Motor neuron (in vitro differentiated cells): ENCODE data around the gene HPN. TPM values are rescaled to one million over a fixed set of nuclear protein-coding genes. Genes with fewer than 3 reads are reported as not detected.
A peak's percentile ranks its signal among the peaks of the same experiment; 100 is the strongest.

Experiments used
- ATAC-seq, 8 experiments: fragments of 200-7000 bp; cut with Tn5 transposase; replicated peaks in 6 of 8; 2 replicates each; pipeline ENCODE4 v1.8.0; 2021; ENCODE audit warnings: mild to moderate bottlenecking in 8 of 8, moderate library complexity in 8 of 8
- H3K27ac ChIP-seq, 2 donors: fragments of 250-450 bp; sonication (Bioruptor Pico); 2 replicates each; pipeline ENCODE4 v1.9.0; 2021; ENCODE audit warnings: antibody characterized with exemption in 2 of 2, mild to moderate bottlenecking in 2 of 2, moderate library complexity in 1 of 2
- H3K4me1 ChIP-seq, 2 donors: fragments of 250-450 bp; sonication (Bioruptor Pico); replicated peaks in 1 of 2; 2 replicates each; pipeline ENCODE4 v1.6.1; 2021; ENCODE audit warnings: antibody characterized with exemption in 2 of 2, mild to moderate bottlenecking in 2 of 2, moderate library complexity in 1 of 2
- H3K4me3 ChIP-seq, 5 donors: fragments of 250-450 bp; sonication (Bioruptor Pico); 2 replicates each; pipeline ENCODE4 v1.9.0; 2021; ENCODE audit warnings: antibody characterized with exemption in 5 of 5, mild to moderate bottlenecking in 5 of 5, moderate library complexity in 4 of 5
- WGBS, 10 experiments: fragments of 450-650 bp; shearing (Covaris generic); methylation state at CpG; one replicate each; pipeline ENCODE4 v1.0.0; 2022; 5-methylcytosine and 5-hydroxymethylcytosine counted together
- in situ Hi-C, 9 experiments: fragments of 400-800 bp; cut with MboI; loops; one replicate each; pipeline ENCODE4 v1.15.0; 2021; ENCODE audit warnings: low sequenced_read_pairs in 9 of 9, low pct_unique_long_range_greater_than_20kb in 2 of 9; ENCODE audit not compliant: unreplicated experiment in 9 of 9
- total RNA-seq, 8 experiments: library from RNA; unstranded; fragments of 300-600 nt; gene quantifications; 2 replicates each; pipeline versions ENCODE4 v1.2.3 to v1.2.4, GENCODE V29; 2022

HPN gene
- total RNA-seq, 8 experiments from 2014 or later: 0.09 to 0.95 (median 0.45) TPM; not detected in 1

DNA sequence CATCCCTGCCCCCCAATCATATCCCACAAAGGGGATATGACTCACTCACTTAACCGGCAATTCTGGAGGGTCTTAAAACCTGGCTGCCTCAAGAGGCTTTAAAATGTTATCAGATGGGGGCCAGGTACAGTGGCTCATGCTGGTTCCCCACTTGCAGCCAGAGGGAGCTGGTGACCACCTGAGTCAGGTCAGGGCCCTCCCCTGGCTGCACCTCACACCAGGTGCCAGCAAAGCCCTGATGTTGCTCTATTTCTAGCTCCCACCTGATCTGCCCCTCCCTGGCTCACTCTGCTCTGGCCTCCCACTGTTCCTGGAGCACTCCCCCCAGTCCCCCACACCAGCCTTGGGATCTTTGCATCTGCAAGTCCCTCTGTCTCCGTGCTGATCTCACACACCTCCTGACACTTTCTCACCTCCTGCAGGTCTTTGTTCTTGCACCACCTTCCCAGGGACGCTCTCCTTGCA lies 14.2 kb downstream of the HPN start:
- WGBS, 10 experiments: 0 to 50% (median 5%) methylated on average over 1 to 2 of the region's 3 CpGs; no CpG with 5 or more reads in 6 of the 10 experiments
- no peak overlapping the region for H3K27ac ChIP-seq
- H3K4me1 ChIP-seq: no peaks in the 10 kb centered on the region
- in situ Hi-C loops: loop anchor here in 1 of 9 experiments (25.0 kb wide), 1 partner anchor 207 kb away; the partner anchor contains the start of gene USF2
- H3K4me3 ChIP-seq: no peak overlapping the region
- ATAC-seq: peak in 6 of 8 experiments; percentile 33 to 67 (median 54)

DNA sequence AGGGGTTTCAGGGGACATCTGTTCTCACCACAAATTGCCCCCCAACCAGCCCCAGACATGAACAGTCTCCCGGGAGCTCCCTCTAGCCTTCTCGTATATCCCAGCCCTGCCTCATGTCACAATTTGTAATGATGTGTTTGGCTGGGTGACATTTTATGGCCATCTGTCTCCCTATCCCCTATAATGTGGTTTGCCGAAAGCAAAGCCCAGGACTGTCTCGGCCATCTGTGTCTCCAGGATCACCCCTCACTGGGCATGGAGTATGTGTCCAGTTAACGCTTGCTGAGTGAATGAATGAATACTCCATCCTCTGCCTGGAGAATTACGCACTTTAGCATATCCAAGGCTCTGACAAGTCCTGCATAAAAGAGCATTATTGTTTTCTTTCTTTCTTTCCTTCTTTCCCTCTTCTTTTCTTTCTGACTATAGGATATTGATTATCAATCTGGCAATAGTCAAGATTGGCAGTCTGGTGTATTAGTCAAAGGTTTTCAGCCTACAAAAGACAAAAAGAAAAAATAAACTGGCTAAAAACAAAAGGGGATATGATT lies 15.1 kb downstream of the HPN start:
- in situ Hi-C loops: loop anchor here in 1 of 9 experiments (25.0 kb wide), 1 partner anchor 206 kb away; the partner anchor contains the start of gene USF2
- 30 to 100% (median 58%) methylated on average over 1 to 4 of the region's 6 CpGs; no CpG with 5 or more reads in 1 of the 10 experiments for WGBS, 10 experiments
- Histone ChIP-seq H3K4me1 (no peaks in the 10 kb centered on the region), H3K4me3 (no peak overlapping the region), H3K27ac (no peak overlapping the region)
- ATAC-seq: peak in 2 of 8 experiments; percentile 34 to 35

DNA sequence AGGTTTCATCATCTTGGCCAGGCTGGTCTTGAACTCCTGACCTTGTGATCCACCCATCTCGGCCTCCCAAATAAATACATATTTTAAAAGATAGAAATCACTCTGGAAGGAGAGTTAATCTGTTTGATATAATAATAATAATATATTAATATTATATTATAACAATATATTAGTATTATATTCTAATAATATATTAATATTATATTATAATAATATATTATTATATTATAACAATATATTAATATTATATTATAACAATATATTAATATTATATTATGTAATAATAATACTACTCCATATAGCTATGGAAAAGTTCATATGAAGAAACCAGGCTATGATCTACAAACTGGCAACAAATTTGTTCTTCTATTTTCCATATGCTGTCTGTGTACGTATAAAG lies 16.8 kb downstream of the HPN start:
- no peak for ATAC-seq
- 42 to 100% (median 82%) methylated on average over 1 to 2 of the region's 2 CpGs; no CpG with 5 or more reads in 1 of the 10 experiments for WGBS, 10 experiments
- H3K4me1 ChIP-seq: no peaks in the 10 kb centered on the region
- in situ Hi-C loops: loop anchor here in 1 of 9 experiments (25.0 kb wide), 1 partner anchor 204 kb away; the partner anchor contains the start of gene USF2
- no peak overlapping the region for H3K27ac ChIP-seq
- H3K4me3 ChIP-seq: no peak overlapping the region

DNA sequence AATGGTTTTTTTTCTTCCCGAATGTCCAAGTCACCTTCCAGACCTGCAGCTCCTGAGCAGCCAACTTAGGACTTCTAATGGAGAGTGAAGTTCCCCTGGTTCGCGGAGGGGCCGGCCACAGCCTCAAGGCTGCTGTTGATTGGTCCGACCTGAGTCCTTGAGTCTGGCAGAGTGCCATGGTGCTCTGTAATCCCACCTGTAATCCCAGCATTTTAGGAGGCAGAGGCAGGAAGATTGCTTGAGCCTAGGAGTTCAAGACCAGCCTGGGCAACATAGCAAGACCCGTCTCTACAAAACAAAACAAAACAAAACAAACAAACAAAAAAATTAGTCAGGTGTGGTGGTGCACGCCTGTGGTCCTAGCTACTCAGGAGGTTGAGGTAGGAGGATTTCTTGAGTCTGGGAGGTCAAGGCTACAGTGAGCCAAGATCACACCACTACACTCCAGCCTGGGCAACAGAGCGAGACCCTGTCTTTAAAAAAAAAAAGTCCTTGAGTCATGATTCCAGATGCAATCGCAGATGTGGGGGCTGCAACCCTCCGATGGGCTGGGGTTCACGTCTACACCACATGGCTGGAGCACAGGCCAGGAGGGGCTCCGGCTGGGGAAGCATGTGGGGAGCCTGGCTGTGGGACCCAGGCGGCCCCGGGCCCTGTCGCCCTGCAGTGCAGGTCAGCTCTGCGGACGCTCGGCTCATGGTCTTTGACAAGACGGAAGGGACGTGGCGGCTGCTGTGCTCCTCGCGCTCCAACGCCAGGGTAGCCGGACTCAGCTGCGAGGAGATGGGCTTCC lies 17.7 kb downstream of the HPN start:
- no peaks in the 10 kb centered on the region for H3K4me1 ChIP-seq
- H3K27ac ChIP-seq: no peak overlapping the region
- no peak for ATAC-seq
- 0 to 97% (median 80%) methylated on average over 1 to 7 of the region's 26 CpGs; no CpG with 5 or more reads in 2 of the 10 experiments for WGBS, 10 experiments
- H3K4me3 ChIP-seq: no peak overlapping the region
- in situ Hi-C loops: loop anchor here in 1 of 9 experiments (25.0 kb wide), 1 partner anchor 203 kb away; the partner anchor contains the start of gene USF2

DNA sequence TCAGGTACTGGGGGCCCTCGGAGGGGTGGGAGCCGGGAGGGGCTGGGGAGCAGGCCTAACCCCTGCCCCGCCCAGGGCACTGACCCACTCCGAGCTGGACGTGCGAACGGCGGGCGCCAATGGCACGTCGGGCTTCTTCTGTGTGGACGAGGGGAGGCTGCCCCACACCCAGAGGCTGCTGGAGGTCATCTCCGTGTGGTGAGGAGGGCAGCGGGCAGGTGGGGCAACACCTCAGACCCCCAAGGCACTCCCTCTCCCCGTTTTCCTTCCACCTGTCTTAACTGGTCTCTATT lies 18.2 kb downstream of the HPN start:
- in situ Hi-C loops: loop anchor here in 1 of 9 experiments (25.0 kb wide), 1 partner anchor 203 kb away; the partner anchor contains the start of gene USF2
- 83% methylated on average over 1 of the region's 15 CpGs; no CpG with 5 or more reads in 9 of the 10 experiments for WGBS, 10 experiments
- no peak overlapping the region for H3K4me3 ChIP-seq
- no peaks in the 10 kb centered on the region for H3K4me1 ChIP-seq
- ATAC-seq: no peak
- no peak overlapping the region for H3K27ac ChIP-seq

DNA sequence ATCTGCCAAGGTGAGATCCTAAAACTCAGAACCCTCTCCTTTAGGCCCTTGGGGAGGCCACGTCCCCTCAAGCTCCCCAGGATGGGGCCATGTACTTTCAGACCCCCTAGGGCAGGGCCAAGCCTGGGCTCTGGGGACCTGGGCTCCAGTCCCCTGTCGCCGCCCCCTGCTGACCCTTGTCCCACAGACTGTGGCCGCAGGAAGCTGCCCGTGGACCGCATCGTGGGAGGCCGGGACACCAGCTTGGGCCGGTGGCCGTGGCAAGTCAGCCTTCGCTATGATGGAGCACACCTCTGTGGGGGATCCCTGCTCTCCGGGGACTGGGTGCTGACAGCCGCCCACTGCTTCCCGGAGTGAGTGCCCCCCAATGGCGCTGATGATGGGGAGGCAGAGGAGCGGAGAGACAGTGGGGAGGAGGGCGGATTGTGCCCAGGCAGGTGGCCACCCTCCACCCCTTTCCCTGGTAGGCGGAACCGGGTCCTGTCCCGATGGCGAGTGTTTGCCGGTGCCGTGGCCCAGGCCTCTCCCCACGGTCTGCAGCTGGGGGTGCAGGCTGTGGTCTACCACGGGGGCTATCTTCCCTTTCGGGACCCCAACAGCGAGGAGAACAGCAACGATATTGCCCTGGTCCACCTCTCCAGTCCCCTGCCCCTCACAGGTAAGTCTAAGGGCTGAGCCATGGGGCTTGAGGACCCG lies 18.8 kb downstream of the HPN start:
- in situ Hi-C loops: loop anchor here in 1 of 9 experiments (25.0 kb wide), 1 partner anchor 202 kb away; the partner anchor contains the start of gene USF2
- no peaks in the 10 kb centered on the region for H3K4me1 ChIP-seq
- no peak overlapping the region for H3K4me3 ChIP-seq
- WGBS, 10 experiments: 67 to 83% (median 81%) methylated on average over 2 to 6 of the region's 29 CpGs; no CpG with 5 or more reads in 6 of the 10 experiments
- H3K27ac ChIP-seq: no peak overlapping the region
- no peak for ATAC-seq

DNA sequence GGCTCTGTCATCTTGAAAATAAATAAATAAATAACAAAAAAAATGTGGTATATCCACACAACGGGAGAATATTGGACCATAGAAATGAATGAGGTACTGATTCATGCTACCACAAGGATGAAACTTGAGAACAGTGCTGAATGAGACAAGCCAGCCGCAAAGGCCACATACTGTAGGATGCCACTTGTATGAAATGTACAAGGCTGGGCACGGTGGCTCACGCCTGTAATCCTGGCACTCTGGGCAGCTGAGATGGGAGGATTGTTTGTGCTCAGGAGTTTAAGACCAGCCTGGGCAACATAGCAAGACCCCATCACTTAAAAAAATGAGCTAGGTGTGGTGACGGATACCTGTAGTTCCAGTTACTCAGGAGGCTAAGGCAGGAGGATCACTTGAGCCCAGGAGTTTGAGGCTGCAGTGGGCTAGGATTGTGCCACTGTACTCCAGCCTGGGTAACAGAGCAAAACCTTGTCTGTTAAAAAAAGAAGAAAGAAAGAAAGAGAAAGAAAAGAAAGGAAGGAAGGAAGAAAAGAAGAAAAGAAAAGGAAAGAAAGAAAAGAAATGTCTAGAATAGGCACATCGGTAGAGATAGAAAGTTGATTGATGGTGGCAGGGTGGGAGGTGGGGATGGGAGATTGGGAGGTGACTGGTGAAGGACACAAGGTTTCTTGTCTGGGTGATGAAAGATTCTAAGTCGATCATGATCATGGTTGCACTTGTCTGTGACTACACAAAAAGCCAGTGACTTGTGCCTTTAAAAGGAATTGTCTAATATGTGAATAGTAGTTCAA lies 20.3 kb downstream of the HPN start:
- no peak for ATAC-seq
- Histone ChIP-seq H3K27ac (no peak overlapping the region), H3K4me3 (no peak overlapping the region), H3K4me1 (no peaks in the 10 kb centered on the region)
- WGBS, 10 experiments: 54 to 86% (median 69%) methylated on average over 1 to 7 of the region's 7 CpGs
- in situ Hi-C loops: loop anchor here in 1 of 9 experiments (25.0 kb wide), 1 partner anchor 201 kb away; the partner anchor contains the start of gene USF2

DNA sequence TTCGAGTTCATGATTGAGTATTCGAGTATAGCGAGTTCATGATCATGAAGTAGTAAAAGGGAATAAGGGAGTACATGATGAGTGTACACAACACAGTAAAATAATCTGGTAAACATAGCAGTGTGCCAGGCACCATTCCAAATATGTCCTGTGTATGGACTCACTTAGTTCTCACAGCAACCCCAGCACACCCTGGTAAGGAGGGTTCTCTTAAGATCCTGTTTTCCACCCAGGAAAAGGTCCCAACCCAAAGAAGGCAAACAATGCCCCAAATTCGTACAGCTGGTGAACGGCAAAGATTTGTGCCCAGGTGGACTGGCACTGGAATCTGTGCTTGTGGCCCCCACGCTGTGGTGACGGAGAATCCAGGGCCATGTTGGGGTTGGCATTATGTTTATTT lies 21.4 kb downstream of the HPN start:
- no peak overlapping the region for H3K4me3 ChIP-seq
- no peak overlapping the region for H3K27ac ChIP-seq
- 60 to 100% (median 83%) methylated on average over 2 to 7 of the region's 7 CpGs; no CpG with 5 or more reads in 2 of the 10 experiments for WGBS, 10 experiments
- in situ Hi-C loops: loop anchor here in 1 of 9 experiments (25.0 kb wide), 1 partner anchor 199 kb away; the partner anchor contains the start of gene USF2
- no peaks in the 10 kb centered on the region for H3K4me1 ChIP-seq
- no peak for ATAC-seq

DNA sequence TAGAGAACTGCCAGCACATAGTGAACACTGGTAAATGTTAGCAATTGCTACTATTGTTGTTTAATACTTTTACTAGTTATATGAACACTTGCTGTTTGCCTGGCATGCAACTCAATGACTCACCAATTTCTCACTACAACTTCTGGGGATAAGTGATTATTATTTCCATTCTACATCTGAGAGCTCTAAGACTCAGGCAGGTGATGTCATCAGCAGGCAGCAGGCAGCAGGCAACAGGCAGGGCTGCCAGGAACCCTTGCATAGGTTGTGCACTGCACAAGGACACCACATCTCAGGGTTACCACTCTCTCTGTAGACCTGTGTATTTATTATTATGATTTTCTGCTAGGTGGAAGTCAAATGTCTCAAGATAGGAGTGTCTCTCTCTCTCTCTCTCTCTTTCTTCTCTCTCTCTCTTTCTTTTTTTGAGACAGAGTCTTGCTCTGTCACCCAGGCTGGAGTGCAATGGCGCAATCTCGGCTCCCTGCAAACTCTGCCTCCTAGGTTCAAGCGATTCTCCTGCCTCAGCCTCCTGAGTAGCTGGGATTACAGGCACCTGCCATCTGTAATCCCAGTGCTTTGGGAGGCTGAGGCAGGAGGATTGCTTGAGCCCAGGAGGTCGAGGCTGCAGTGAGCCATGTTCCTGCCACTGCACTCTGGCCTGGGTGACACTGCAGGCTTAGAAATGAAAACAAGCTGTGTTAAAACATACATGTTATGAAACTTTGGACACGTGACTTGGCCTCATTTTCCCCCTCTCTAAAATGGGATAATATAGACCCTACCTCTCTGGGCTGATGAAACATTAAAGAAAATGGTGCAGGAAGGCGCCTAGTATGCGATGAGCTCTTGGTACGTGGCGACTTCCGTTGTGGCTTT lies 22.7 kb downstream of the HPN start:
- in situ Hi-C loops: loop anchor here in 1 of 9 experiments (25.0 kb wide), 1 partner anchor 198 kb away; the partner anchor contains the start of gene USF2

DNA sequence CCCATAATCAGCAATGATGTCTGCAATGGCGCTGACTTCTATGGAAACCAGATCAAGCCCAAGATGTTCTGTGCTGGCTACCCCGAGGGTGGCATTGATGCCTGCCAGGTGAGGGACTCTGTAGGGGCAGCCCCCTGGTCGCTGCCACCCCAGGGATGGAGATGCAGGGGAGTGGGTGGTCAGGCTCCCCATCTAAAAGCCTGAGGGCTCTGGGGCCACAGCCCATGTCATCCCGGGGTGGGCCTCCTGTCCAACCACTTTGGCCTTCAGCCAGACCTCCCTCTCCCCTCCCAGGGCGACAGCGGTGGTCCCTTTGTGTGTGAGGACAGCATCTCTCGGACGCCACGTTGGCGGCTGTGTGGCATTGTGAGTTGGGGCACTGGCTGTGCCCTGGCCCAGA lies 24.1 kb downstream of the HPN start:
- no peak for ATAC-seq
- Histone ChIP-seq H3K4me3 (no peak overlapping the region), H3K27ac (no peak overlapping the region), H3K4me1 (peaks cover 0 to 6% of the 10 kb centered on the region in 2 donors)
- in situ Hi-C loops: loop anchor here in 1 of 9 experiments (25.0 kb wide), 1 partner anchor 197 kb away; the partner anchor contains the start of gene USF2
- WGBS, 10 experiments: no CpG with 5 or more reads among the region's 10 CpGs

More for the DNA sequence above, 22.7 kb downstream of the HPN start:
- peak in 6 of 8 experiments; percentile 25 to 81 (median 60) for ATAC-seq
- Histone ChIP-seq H3K27ac (no peak overlapping the region), H3K4me1 (peaks cover 0 to 6% of the 10 kb centered on the region in 2 donors), H3K4me3 (no peak overlapping the region)
- WGBS, 10 experiments: 40 to 85% (median 70%) methylated on average over 1 to 9 of the region's 10 CpGs; no CpG with 5 or more reads in 3 of the 10 experiments

DNA sequence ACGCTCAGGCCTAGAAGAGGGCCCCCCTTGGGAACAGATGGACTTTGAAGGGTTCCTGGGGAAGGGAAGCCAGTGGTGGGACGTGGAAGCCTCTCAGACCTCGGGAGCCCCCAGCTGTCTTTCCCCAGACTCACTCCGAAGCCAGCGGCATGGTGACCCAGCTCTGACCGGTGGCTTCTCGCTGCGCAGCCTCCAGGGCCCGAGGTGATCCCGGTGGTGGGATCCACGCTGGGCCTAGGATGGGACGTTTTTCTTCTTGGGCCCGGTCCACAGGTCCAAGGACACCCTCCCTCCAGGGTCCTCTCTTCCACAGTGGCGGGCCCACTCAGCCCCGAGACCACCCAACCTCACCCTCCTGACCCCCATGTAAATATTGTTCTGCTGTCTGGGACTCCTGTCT lies 24.6 kb downstream of the HPN start:
- H3K4me3 ChIP-seq: no peak overlapping the region
- no peak overlapping the region for H3K27ac ChIP-seq
- 80 to 95% (median 94%) methylated on average over 3 to 9 of the region's 15 CpGs; no CpG with 5 or more reads in 7 of the 10 experiments for WGBS, 10 experiments
- no peak for ATAC-seq
- in situ Hi-C loops: loop anchor here in 1 of 9 experiments (25.0 kb wide), 1 partner anchor 196 kb away; the partner anchor contains the start of gene USF2
- peaks cover 0 to 6% of the 10 kb centered on the region in 2 donors for H3K4me1 ChIP-seq
